ENCODE results near the gene CAP1. TPM values are rescaled to one million over a fixed set of nuclear protein-coding genes. Genes with fewer than 3 reads are reported as not detected.

Gene CAP1
- polyA plus RNA-seq, 3 donors: 400 to 941 (median 876) TPM

GRCh38 chr1:40024671-40025070 is 15.9 kb upstream of the CAP1 start:
- Histone ChIP-seq H3K9me3 (replicated peaks in 1 of 2; ENCODE audit: control insufficient read depth in 1 of 2, insufficient read depth in 1 of 2, low read length in 2 of 2) (peaks cover 6 to 10% of the 10 kb centered on the region in 2 donors), H3K27me3 (ENCODE audit: control insufficient read depth in 2 of 2, insufficient read depth in 2 of 2, low read length in 2 of 2) (no peaks in the 10 kb centered on the region), H3K36me3 (replicated peaks in 1 of 2; ENCODE audit: control insufficient read depth in 1 of 2, insufficient read depth in 2 of 2, low read length in 2 of 2) (no peaks in the 10 kb centered on the region), H2AFZ (ENCODE audit: insufficient read depth, low read depth, low read length, poor library complexity, severe bottlenecking) (no peak overlapping the region), H3K4me1 (ENCODE audit: control insufficient read depth in 1 of 2, insufficient read depth in 2 of 2, low read length in 2 of 2) (peaks cover 0 to 3% of the 10 kb centered on the region in 2 donors), H3K4me2 (replicated peaks; ENCODE audit: extremely low read depth, low read length, poor library complexity, severe bottlenecking) (no peak overlapping the region), H3K9ac (ENCODE audit: insufficient read depth, low read length, poor library complexity, severe bottlenecking) (no peak overlapping the region), H3K4me3 (replicated peaks in 1 of 3; ENCODE audit: low read depth in 2 of 3, low read length in 3 of 3) (no peak overlapping the region), H3K27ac (ENCODE audit: low read depth in 1 of 2, low read length in 2 of 2) (no peak overlapping the region), H4K20me1 (ENCODE audit: insufficient read depth, low read length) (no peaks in the 10 kb centered on the region), H3K79me2 (ENCODE audit: insufficient read depth, low read length) (no peaks in the 10 kb centered on the region)
- H3K27me3 Mint-ChIP-seq (ENCODE audit: low read depth in 3 of 3): peaks cover 0 to 1% (median 0%) of the 10 kb centered on the region in 3 donors
- H3K27ac Mint-ChIP-seq: no peak overlapping the region
- H3K4me1 Mint-ChIP-seq: peaks cover 2% of the 10 kb centered on the region
- H3K36me3 Mint-ChIP-seq: peaks cover 0 to 2% of the 10 kb centered on the region in 2 donors
- H3K4me3 Mint-ChIP-seq: no peak overlapping the region
- H3K9me3 Mint-ChIP-seq: peaks cover 3 to 20% (median 16%) of the 10 kb centered on the region in 7 donors
- no peak for TF ChIP-seq CTCF (IDR thresholded peaks at IDR 0.05)
- intact Hi-C loops (cut with micrococcal nuclease): no loop called here
- no CpG with 5 or more reads among the region's 2 CpGs for WGBS (ENCODE audit: insufficient coverage)
- DNase-seq: no peak

- intact Hi-C loops (cut with micrococcal nuclease): no loop called here
- no peaks in the 10 kb centered on the region for H3K79me2 ChIP-seq (ENCODE audit: insufficient read depth, low read length)
- H3K27ac Mint-ChIP-seq: no peak overlapping the region
- no peak overlapping the region for H3K27ac ChIP-seq (ENCODE audit: low read depth in 1 of 2, low read length in 2 of 2)
- H3K36me3 Mint-ChIP-seq: peaks cover 0 to 2% of the 10 kb centered on the region in 2 donors
- H3K4me3 Mint-ChIP-seq: no peak overlapping the region
- peaks cover 4 to 5% of the 10 kb centered on the region in 2 donors for H3K4me1 ChIP-seq (ENCODE audit: control insufficient read depth in 1 of 2, insufficient read depth in 2 of 2, low read length in 2 of 2)
- H3K9ac ChIP-seq (ENCODE audit: insufficient read depth, low read length, poor library complexity, severe bottlenecking): no peak overlapping the region
- DNase-seq: no peak
- no peak overlapping the region for H3K4me2 ChIP-seq (replicated peaks; ENCODE audit: extremely low read depth, low read length, poor library complexity, severe bottlenecking)
- H4K20me1 ChIP-seq (ENCODE audit: insufficient read depth, low read length): no peaks in the 10 kb centered on the region
- H3K9me3 ChIP-seq (replicated peaks in 1 of 2; ENCODE audit: control insufficient read depth in 1 of 2, insufficient read depth in 1 of 2, low read length in 2 of 2): peaks cover 6 to 10% of the 10 kb centered on the region in 2 donors
- no peak overlapping the region for H2AFZ ChIP-seq (ENCODE audit: insufficient read depth, low read depth, low read length, poor library complexity, severe bottlenecking)
- TF ChIP-seq CTCF (IDR thresholded peaks at IDR 0.05): no peak
- H3K27me3 ChIP-seq (ENCODE audit: control insufficient read depth in 2 of 2, insufficient read depth in 2 of 2, low read length in 2 of 2): no peaks in the 10 kb centered on the region
- peaks cover 3 to 20% (median 15%) of the 10 kb centered on the region in 7 donors for H3K9me3 Mint-ChIP-seq
- no peaks in the 10 kb centered on the region for H3K36me3 ChIP-seq (replicated peaks in 1 of 2; ENCODE audit: control insufficient read depth in 1 of 2, insufficient read depth in 2 of 2, low read length in 2 of 2)
- peaks cover 0 to 1% (median 0%) of the 10 kb centered on the region in 3 donors for H3K27me3 Mint-ChIP-seq (ENCODE audit: low read depth in 3 of 3)
- no peak overlapping the region for H3K4me3 ChIP-seq (replicated peaks in 1 of 3; ENCODE audit: low read depth in 2 of 3, low read length in 3 of 3)
- peaks cover 11% of the 10 kb centered on the region for H3K4me1 Mint-ChIP-seq
These were observed 12.9 kb upstream of the CAP1 start for GRCh38 chr1:40027647-40028046.

Data from CD14-positive monocyte (primary cell).